CD14-positive monocyte (primary cell): Measurements from ENCODE around the gene BATF2. TPM values are rescaled to one million over a fixed set of nuclear protein-coding genes. Genes with fewer than 3 reads are reported as not detected.
A peak's percentile ranks its signal among the peaks of the same experiment; 100 is the strongest.

Experiments used
- DNase-seq, 3 donors: peaks; one replicate each; pipeline ENCODE4 v3.0.0-alpha.2; 2011 to 2022
- H2AFZ ChIP-seq: 2 replicates; pipeline ENCODE4 v1.6.0; 2012; ENCODE audit warnings: mild to moderate bottlenecking, low read depth, low read length, inconsistent platforms; ENCODE audit not compliant: insufficient read depth, poor library complexity, severe bottlenecking
- H3K27ac ChIP-seq, 2 donors: 1 replicate in 1 of 2; 2 replicates in 1 of 2; pipeline ENCODE4 v1.5.1; 2012 to 2013; ENCODE audit warnings: low read length in 2 of 2, control low read depth in 1 of 2, inconsistent platforms in 1 of 2, low read depth in 1 of 2, mild to moderate bottlenecking in 1 of 2
- H3K27me3 ChIP-seq, 2 donors: one replicate each; pipeline versions ENCODE4 v1.6.0 to v1.6.1; 2011 to 2013; ENCODE audit warnings: low read length in 2 of 2; ENCODE audit not compliant: control insufficient read depth in 2 of 2, insufficient read depth in 2 of 2
- H3K36me3 ChIP-seq, 2 donors: replicated peaks in 1 of 2; 1 replicate in 1 of 2; 2 replicates in 1 of 2; pipeline versions ENCODE4 v1.5.1 to v1.6.1; 2012 to 2013; ENCODE audit warnings: low read length in 2 of 2, control low read depth in 1 of 2, inconsistent platforms in 1 of 2, mild to moderate bottlenecking in 1 of 2; ENCODE audit not compliant: insufficient read depth in 2 of 2, control insufficient read depth in 1 of 2
- H3K4me1 ChIP-seq, 2 donors: 1 replicate in 1 of 2; 2 replicates in 1 of 2; pipeline versions ENCODE4 v1.5.1 to v1.6.1; 2012 to 2013; ENCODE audit warnings: low read length in 2 of 2, control low read depth in 1 of 2, inconsistent platforms in 1 of 2, mild to moderate bottlenecking in 1 of 2, moderate library complexity in 1 of 2; ENCODE audit not compliant: insufficient read depth in 2 of 2, control insufficient read depth in 1 of 2
- H3K4me2 ChIP-seq: replicated peaks from 2 replicates; pipeline ENCODE3; 2012; ENCODE audit warnings: low read length, moderate library complexity, mild to moderate bottlenecking; ENCODE audit not compliant: poor library complexity, severe bottlenecking; ENCODE audit errors: extremely low read depth
- H3K4me3 ChIP-seq, 3 experiments: fragments of 200-600 bp in 1 of 3; sonication (generic) in 1 of 3; replicated peaks in 1 of 3; 1 replicate in 2 of 3; 2 replicates in 1 of 3; pipeline ENCODE4 v1.5.1; 2011 to 2013; ENCODE audit warnings: low read length in 3 of 3, mild to moderate bottlenecking in 3 of 3, control low read depth in 2 of 3, low read depth in 2 of 3, inconsistent platforms in 1 of 3, moderate library complexity in 1 of 3
- H3K79me2 ChIP-seq: 2 replicates; pipeline ENCODE4 v1.6.0; 2012; ENCODE audit warnings: mild to moderate bottlenecking, control low read depth, inconsistent platforms, low read length, moderate library complexity; ENCODE audit not compliant: insufficient read depth
- H3K9ac ChIP-seq: 2 replicates; pipeline ENCODE4 v1.6.0; 2017; ENCODE audit warnings: low read length, mild to moderate bottlenecking; ENCODE audit not compliant: insufficient read depth, poor library complexity, severe bottlenecking
- H3K9me3 ChIP-seq, 2 donors: replicated peaks in 1 of 2; 1 replicate in 1 of 2; 2 replicates in 1 of 2; pipeline versions ENCODE4 v1.5.1 to v1.6.1; 2012 to 2013; ENCODE audit warnings: low read length in 2 of 2, control low read depth in 1 of 2; ENCODE audit not compliant: control insufficient read depth in 1 of 2, insufficient read depth in 1 of 2
- H4K20me1 ChIP-seq: 2 replicates; pipeline ENCODE4 v1.6.0; 2012; ENCODE audit warnings: mild to moderate bottlenecking, low read length, control low read depth, moderate library complexity; ENCODE audit not compliant: insufficient read depth
- H3K27ac Mint-ChIP-seq, 7 donors: one replicate each; pipeline ENCODE4 v1.8.0; 2020; ENCODE audit warnings: mild to moderate bottlenecking in 7 of 7, mixed read lengths in 7 of 7, moderate library complexity in 6 of 7, inconsistent platforms in 2 of 7
- H3K27me3 Mint-ChIP-seq, 3 donors: one replicate each; pipeline ENCODE4 v1.8.0; 2021 to 2022; ENCODE audit warnings: low read depth in 3 of 3, mild to moderate bottlenecking in 3 of 3, mixed read lengths in 3 of 3, moderate library complexity in 3 of 3, inconsistent platforms in 1 of 3
- H3K36me3 Mint-ChIP-seq, 2 donors: one replicate each; pipeline ENCODE4 v1.8.0; 2020; ENCODE audit warnings: mixed read lengths in 2 of 2, inconsistent platforms in 1 of 2, mild to moderate bottlenecking in 1 of 2
- H3K4me1 Mint-ChIP-seq: one replicate; pipeline ENCODE4 v1.8.0; 2020; ENCODE audit warnings: mild to moderate bottlenecking, mixed read lengths
- H3K4me3 Mint-ChIP-seq, 2 donors: one replicate each; pipeline ENCODE4 v1.8.0; 2020; ENCODE audit warnings: mild to moderate bottlenecking in 2 of 2, mixed read lengths in 2 of 2, moderate library complexity in 1 of 2
- H3K9me3 Mint-ChIP-seq, 7 donors: one replicate each; pipeline ENCODE4 v1.8.0; 2020 to 2022; ENCODE audit warnings: mixed read lengths in 7 of 7, mild to moderate bottlenecking in 6 of 7, moderate library complexity in 6 of 7, inconsistent platforms in 2 of 7
- CTCF ChIP-seq: fragments of 200-600 bp; IDR thresholded peaks from one replicate; pipeline ENCODE4 v1.8.0; 2022; ENCODE audit warnings: antibody characterized with exemption, mild to moderate bottlenecking
- WGBS: methylation state at CpG from one replicate; pipeline ENCODE4 v1.1.5; 2013; ENCODE audit warnings: missing lambda C conversion rate; ENCODE audit not compliant: insufficient coverage; 5-methylcytosine and 5-hydroxymethylcytosine counted together
- intact Hi-C, 2 donors: fragments of 100-400 bp; cut with micrococcal nuclease; formaldehyde crosslinking; loops; one replicate each; pipeline versions ENCODE4 v1.15.0 to v1.15.1; 2023
- polyA plus RNA-seq, 3 donors: library from polyadenylated mRNA; depleted of rRNA in 1 of 3; unstranded in 2 of 3; stranded (reverse) in 1 of 3; fragments of 300-500 nt in 2 of 3; fragments of >200 nt in 1 of 3; fragmentation: Illumina TruSeq in 2 of 3; gene quantifications; 1 replicate in 2 of 3; 2 replicates in 1 of 3; pipeline ENCODE4 v1.2.3, GENCODE V29; 2012 to 2021
- small RNA-seq: library from RNA; depleted of rRNA; stranded (forward); fragments of <200 nt; gene quantifications from one replicate; pipeline ENCODE3, GENCODE V24; 2012; ENCODE audit warnings: low read depth; ENCODE audit not compliant: insufficient read length

Gene BATF2
- polyA plus RNA-seq, 3 donors, result 0.97 to 1.7 (median 1.1) TPM

- Histone ChIP-seq H3K27ac (no peak overlapping the region), H3K27me3 (peaks cover 0 to 6% of the 10 kb centered on the region in 2 donors), H3K4me1 (no peaks in the 10 kb centered on the region), H3K9ac (no peak overlapping the region), H3K4me3 (no peak overlapping the region), H4K20me1 (no peaks in the 10 kb centered on the region), H2AFZ (no peak overlapping the region), H3K79me2 (no peaks in the 10 kb centered on the region), H3K4me2 (no peak overlapping the region), H3K9me3 (no peaks in the 10 kb centered on the region), H3K36me3 (no peaks in the 10 kb centered on the region)
- peaks cover 7 to 22% (median 19%) of the 10 kb centered on the region in 3 donors for H3K27me3 Mint-ChIP-seq
- intact Hi-C loops, result no loop called here
- no peak for TF ChIP-seq CTCF
- no peak overlapping the region for H3K4me3 Mint-ChIP-seq
- H3K27ac Mint-ChIP-seq, result no peak overlapping the region
- H3K4me1 Mint-ChIP-seq, result peaks cover 3% of the 10 kb centered on the region
- no CpG with 5 or more reads among the region's 4 CpGs for WGBS
- H3K36me3 Mint-ChIP-seq, result no peaks in the 10 kb centered on the region
- DNase-seq, result no peak
- peaks cover 0 to 1% (median 0%) of the 10 kb centered on the region in 7 donors for H3K9me3 Mint-ChIP-seq
Measured at GRCh38 chr11:64951529-64951928, 45.2 kb downstream of the BATF2 start.

- Histone ChIP-seq H3K36me3 (no peaks in the 10 kb centered on the region), H3K27ac (no peak overlapping the region), H3K27me3 (peaks cover 3 to 4% of the 10 kb centered on the region in 2 donors), H3K9me3 (no peaks in the 10 kb centered on the region), H3K4me1 (no peaks in the 10 kb centered on the region), H3K4me2 (no peak overlapping the region), H2AFZ (no peak overlapping the region), H3K4me3 (no peak overlapping the region), H3K79me2 (no peaks in the 10 kb centered on the region), H3K9ac (no peak overlapping the region), H4K20me1 (no peaks in the 10 kb centered on the region)
- Mint-ChIP-seq H3K4me1 (peaks cover 3% of the 10 kb centered on the region), H3K36me3 (no peaks in the 10 kb centered on the region), H3K4me3 (no peak overlapping the region), H3K9me3 (peaks cover 0 to 1% (median 0%) of the 10 kb centered on the region in 7 donors), H3K27ac (peak overlapping the region in 2 of 7 donors; percentile 45 to 75), H3K27me3 (peaks cover 12 to 26% (median 16%) of the 10 kb centered on the region in 3 donors)
- intact Hi-C loops, result no loop called here
- 77% methylated on average over 5 of the region's 5 CpGs for WGBS
- peak in 2 of 3 donors; percentile 5 to 24 for DNase-seq
- no peak for TF ChIP-seq CTCF
Measured at GRCh38 chr11:64947208-64947814, 49.5 kb downstream of the BATF2 start.

Small RNA genes lying within 50 kb of the gene (small RNA-seq; reads per million reads assigned to genes)
- gene MIR6879 (not detected), gene SNX15 (not detected)

Other genes starting within 250 kb of the BATF2 start
- gene PYGM, start 237.0 kb downstream of the BATF2 start, polyA plus RNA-seq, result 1 to 10 TPM in 1 of 3 donors, under 1 TPM in 1, not detected in 1; 0.05 to 1.8 TPM
- 100 to 1,000 TPM in 1 of 3 donors, 10 to 100 TPM in 2; 31.6 to 302 (median 47.7) TPM for gene SF1, start 218.4 kb downstream of the BATF2 start, polyA plus RNA-seq
- 10 to 100 TPM in 2 of 3 donors, 1 to 10 TPM in 1; 9.9 to 38.0 (median 12.6) TPM for gene MAP4K2, start 193.8 kb downstream of the BATF2 start, polyA plus RNA-seq
- gene MEN1, start 186.4 kb downstream of the BATF2 start, polyA plus RNA-seq, result 10 to 100 TPM in 2 of 3 donors, 1 to 10 TPM in 1; 9.4 to 26.2 (median 10.0) TPM
- gene CDC42BPG, start 152.3 kb downstream of the BATF2 start, polyA plus RNA-seq, result under 1 TPM in 1 of 3 donors, not detected in 2; 0.23 TPM
- 100 to 1,000 TPM in 1 of 3 donors, 10 to 100 TPM in 2; 30.3 to 212 (median 48.4) TPM for gene EHD1, start 118.3 kb downstream of the BATF2 start, polyA plus RNA-seq
- 10 to 100 TPM in 1 of 3 donors, 1 to 10 TPM in 2; 2.6 to 24.9 (median 4.0) TPM for gene ATG2A, start 79.8 kb downstream of the BATF2 start, polyA plus RNA-seq
- 10 to 100 TPM in 1 of 3 donors, 1 to 10 TPM in 2; 9.0 to 26.7 (median 9.4) TPM for gene PPP2R5B, start 72.3 kb downstream of the BATF2 start, polyA plus RNA-seq
- not detected for gene GPHA2, start 61.1 kb downstream of the BATF2 start, polyA plus RNA-seq
- not detected for gene MAJIN, start 24.9 kb downstream of the BATF2 start, polyA plus RNA-seq
- gene ARL2, start 17.2 kb upstream of the BATF2 start, polyA plus RNA-seq, result 10 to 100 TPM; 34.3 to 40.4 (median 34.4) TPM
- gene SNX15, start 30.5 kb upstream of the BATF2 start, polyA plus RNA-seq, result 10 to 100 TPM; 16.2 to 26.7 (median 17.8) TPM
- gene SAC3D1, start 44.2 kb upstream of the BATF2 start, polyA plus RNA-seq, result 10 to 100 TPM in 1 of 3 donors, 1 to 10 TPM in 2; 4.4 to 14.1 (median 6.7) TPM
- gene NAALADL1, start 61.6 kb upstream of the BATF2 start, polyA plus RNA-seq, result 10 to 100 TPM; 11.1 to 20.1 (median 20.1) TPM
- under 1 TPM in 2 of 3 donors, not detected in 1; 0.20 to 0.28 TPM for gene CDCA5, start 87.1 kb upstream of the BATF2 start, polyA plus RNA-seq
- 10 to 100 TPM; 25.1 to 41.1 (median 27.2) TPM for gene ZFPL1, start 87.3 kb upstream of the BATF2 start, polyA plus RNA-seq
- 10 to 100 TPM; 37.2 to 77.3 (median 39.4) TPM for gene VPS51, start 99.2 kb upstream of the BATF2 start, polyA plus RNA-seq
- gene TM7SF2, start 114.9 kb upstream of the BATF2 start, polyA plus RNA-seq, result 1 to 10 TPM; 1.8 to 4.5 (median 1.8) TPM
- 1 to 10 TPM; 2.1 to 9.4 (median 5.8) TPM for gene ZNHIT2, start 120.7 kb upstream of the BATF2 start, polyA plus RNA-seq
- 100 to 1,000 TPM; 668 to 818 (median 799) TPM for gene FAU, start 125.2 kb upstream of the BATF2 start, polyA plus RNA-seq
- 10 to 100 TPM; 19.8 to 33.9 (median 32.7) TPM for gene MRPL49, start 125.3 kb upstream of the BATF2 start, polyA plus RNA-seq
- gene SYVN1, start 137.5 kb upstream of the BATF2 start, polyA plus RNA-seq, result 10 to 100 TPM in 1 of 3 donors, 1 to 10 TPM in 2; 3.5 to 81.6 (median 6.4) TPM
- gene SPDYC, start 173.3 kb upstream of the BATF2 start, polyA plus RNA-seq, result under 1 TPM in 1 of 3 donors, not detected in 2; 0.64 TPM
- gene CAPN1, start 185.0 kb upstream of the BATF2 start, polyA plus RNA-seq, result 100 to 1,000 TPM; 128 to 140 (median 129) TPM